ENCODE results near the gene OPN4. TPM values are rescaled to one million over a fixed set of nuclear protein-coding genes. Genes with fewer than 3 reads are reported as not detected.

OPN4 gene
- total RNA-seq, 1 donor from 2014 or later = not detected

DNA sequence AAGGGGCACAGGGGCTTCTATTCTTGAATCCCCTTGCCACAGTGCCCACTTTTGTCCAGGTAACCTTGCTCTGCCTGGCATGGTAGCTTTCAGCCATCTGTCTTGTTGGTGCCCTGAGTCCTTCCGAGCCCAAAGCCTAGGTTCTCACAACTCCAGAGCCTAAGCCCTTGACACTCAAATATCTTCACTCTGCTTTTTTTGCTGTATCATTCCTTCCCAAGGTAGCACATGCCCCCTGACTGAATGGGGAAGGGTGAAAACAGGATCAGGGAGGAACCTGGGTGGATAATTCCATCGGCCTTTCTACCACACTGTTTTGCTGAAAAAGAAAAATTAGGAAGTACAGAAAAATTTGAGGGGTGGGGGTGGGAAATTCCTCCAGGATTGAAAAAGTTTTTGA, 51.6 kb downstream of the OPN4 start:
- H3K36me3 Mint-ChIP-seq = no peaks in the 10 kb centered on the region
- peaks cover 10% of the 10 kb centered on the region for H3K4me1 Mint-ChIP-seq
- H3K4me3 Mint-ChIP-seq = no peak overlapping the region
- no peak for DNase-seq (ENCODE audit: low spot score in 2 of 2, unreplicated experiment in 2 of 2)
- no peak overlapping the region for H3K27ac Mint-ChIP-seq
- TF ChIP-seq, protein P1, sequence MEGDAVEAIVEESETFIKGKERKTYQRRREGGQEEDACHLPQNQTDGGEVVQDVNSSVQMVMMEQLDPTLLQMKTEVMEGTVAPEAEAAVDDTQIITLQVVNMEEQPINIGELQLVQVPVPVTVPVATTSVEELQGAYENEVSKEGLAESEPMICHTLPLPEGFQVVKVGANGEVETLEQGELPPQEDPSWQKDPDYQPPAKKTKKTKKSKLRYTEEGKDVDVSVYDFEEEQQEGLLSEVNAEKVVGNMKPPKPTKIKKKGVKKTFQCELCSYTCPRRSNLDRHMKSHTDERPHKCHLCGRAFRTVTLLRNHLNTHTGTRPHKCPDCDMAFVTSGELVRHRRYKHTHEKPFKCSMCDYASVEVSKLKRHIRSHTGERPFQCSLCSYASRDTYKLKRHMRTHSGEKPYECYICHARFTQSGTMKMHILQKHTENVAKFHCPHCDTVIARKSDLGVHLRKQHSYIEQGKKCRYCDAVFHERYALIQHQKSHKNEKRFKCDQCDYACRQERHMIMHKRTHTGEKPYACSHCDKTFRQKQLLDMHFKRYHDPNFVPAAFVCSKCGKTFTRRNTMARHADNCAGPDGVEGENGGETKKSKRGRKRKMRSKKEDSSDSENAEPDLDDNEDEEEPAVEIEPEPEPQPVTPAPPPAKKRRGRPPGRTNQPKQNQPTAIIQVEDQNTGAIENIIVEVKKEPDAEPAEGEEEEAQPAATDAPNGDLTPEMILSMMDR (IDR thresholded peaks at IDR 0.05; ENCODE audit: unreplicated experiment) = no peak
- no peaks in the 10 kb centered on the region for H3K27me3 Mint-ChIP-seq (ENCODE audit: low read depth)
- no peaks in the 10 kb centered on the region for H3K9me3 Mint-ChIP-seq

DNA sequence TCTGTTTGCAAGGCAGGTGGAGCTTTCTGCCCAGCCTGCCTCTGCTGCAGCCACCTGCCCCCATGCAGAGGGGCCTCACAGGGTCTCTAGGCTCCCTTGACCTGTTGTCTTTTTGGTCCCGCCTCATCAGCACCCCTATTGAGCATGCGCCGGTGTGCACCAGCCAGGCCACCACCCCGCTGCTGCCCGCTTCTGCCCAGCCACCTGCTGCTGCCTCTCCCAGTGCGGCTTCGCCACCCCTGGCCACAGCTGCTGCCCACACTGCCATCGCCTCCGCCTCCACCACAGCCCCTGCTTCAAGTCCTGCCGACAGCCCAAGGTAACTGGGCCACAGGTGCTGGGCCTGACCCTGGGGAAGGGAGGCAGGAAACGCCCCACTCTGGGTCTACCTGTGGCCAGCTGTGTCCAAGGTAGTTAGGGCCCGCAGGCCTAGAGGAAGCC, 52.1 kb downstream of the OPN4 start:
- DNase-seq (ENCODE audit: low spot score in 2 of 2, unreplicated experiment in 2 of 2) = no peak
- no peak overlapping the region for H3K27ac Mint-ChIP-seq
- H3K27me3 Mint-ChIP-seq (ENCODE audit: low read depth) = no peaks in the 10 kb centered on the region
- no peaks in the 10 kb centered on the region for H3K36me3 Mint-ChIP-seq
- H3K4me1 Mint-ChIP-seq = peaks cover 11% of the 10 kb centered on the region
- H3K4me3 Mint-ChIP-seq = no peak overlapping the region
- H3K9me3 Mint-ChIP-seq = no peaks in the 10 kb centered on the region
- TF ChIP-seq, protein P1 (IDR thresholded peaks at IDR 0.05; ENCODE audit: unreplicated experiment) = no peak

DNA sequence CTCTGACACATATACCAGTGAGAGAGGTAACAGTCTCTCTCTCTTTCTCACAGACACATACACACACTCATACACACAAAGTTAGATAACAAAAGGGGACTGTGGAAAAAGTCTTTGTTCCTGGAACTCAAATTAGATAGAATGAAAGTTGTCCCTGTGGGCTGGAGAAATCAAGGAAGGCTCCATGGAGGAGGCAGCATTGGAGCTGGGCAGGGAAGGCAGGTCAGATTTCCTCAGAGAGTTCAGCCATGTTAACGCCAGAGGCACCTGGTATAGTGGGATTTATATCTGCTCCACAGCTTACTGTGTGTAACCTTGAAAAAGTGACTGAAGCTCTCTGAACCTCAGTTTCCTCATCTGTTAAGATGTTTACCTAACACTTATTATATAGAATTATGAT, 52.6 kb downstream of the OPN4 start:
- H3K4me1 Mint-ChIP-seq = peaks cover 11% of the 10 kb centered on the region
- H3K27me3 Mint-ChIP-seq (ENCODE audit: low read depth) = no peaks in the 10 kb centered on the region
- DNase-seq (ENCODE audit: low spot score in 2 of 2, unreplicated experiment in 2 of 2) = no peak
- TF ChIP-seq, protein P1 (IDR thresholded peaks at IDR 0.05; ENCODE audit: unreplicated experiment) = no peak
- H3K36me3 Mint-ChIP-seq = no peaks in the 10 kb centered on the region
- H3K4me3 Mint-ChIP-seq = no peak overlapping the region
- H3K9me3 Mint-ChIP-seq = no peaks in the 10 kb centered on the region
- no peak overlapping the region for H3K27ac Mint-ChIP-seq

DNA sequence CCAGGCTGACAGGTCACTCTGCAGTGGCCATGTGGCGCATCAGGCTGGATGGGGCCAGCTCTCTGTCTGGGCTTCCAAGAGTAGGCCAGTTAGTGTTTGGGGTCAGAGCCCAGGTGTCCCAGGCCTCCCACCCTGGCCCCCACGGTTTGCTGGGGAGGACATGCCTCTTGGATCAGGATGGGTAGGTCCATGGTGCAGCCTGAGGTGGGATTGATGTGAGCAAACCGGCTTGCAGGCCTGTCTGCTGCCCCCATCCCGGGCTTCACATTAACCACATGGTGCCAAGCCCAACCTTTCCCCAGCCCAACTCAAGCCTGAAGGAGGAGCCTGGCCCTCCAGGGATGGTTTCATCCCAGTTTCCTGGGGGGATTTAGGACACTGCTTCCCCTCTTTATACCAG, 53.2 kb downstream of the OPN4 start:
- Mint-ChIP-seq H3K27ac (no peak overlapping the region), H3K4me3 (no peak overlapping the region), H3K9me3 (no peaks in the 10 kb centered on the region), H3K4me1 (peaks cover 15% of the 10 kb centered on the region), H3K36me3 (no peaks in the 10 kb centered on the region), H3K27me3 (ENCODE audit: low read depth) (no peaks in the 10 kb centered on the region)
- TF ChIP-seq, protein P1 (IDR thresholded peaks at IDR 0.05; ENCODE audit: unreplicated experiment) = no peak
- no peak for DNase-seq (ENCODE audit: low spot score in 2 of 2, unreplicated experiment in 2 of 2)

DNA sequence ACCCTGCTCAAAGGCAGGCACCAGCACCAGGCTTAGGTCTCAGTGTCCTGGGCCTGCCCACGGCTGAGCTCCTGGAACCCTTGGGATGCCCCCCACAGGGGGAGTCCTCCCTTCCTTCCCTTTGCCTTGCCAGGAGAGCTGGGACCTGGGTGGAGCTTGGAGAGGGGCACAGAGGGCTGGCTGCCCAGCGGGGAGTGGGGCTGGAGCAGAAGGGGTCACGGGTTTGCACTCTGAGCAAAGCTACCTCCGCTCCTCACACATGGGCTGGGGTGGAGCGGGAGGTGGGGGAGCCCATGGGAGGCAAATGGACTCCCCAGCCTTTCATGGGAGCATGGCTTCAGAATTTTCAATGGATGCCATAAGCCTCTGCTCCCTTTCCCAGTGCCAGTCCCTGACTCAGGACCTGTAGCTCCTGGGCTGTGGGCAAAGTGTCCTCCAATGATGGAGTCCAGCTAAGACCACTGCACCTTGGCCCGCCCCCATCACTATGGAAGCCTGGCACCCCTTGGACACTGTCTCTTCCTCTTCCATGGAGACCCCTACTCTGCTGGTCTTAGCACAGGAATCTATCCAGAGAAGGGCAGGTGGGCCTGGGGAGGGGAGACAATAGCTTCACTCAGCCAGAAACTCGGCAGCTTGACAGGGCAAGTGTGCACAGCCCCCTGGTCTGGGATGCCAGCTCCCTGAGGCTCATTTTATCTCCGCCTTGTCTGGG, 53.9 kb downstream of the OPN4 start:
- H3K27ac Mint-ChIP-seq = no peak overlapping the region
- H3K4me1 Mint-ChIP-seq = peaks cover 15% of the 10 kb centered on the region
- no peaks in the 10 kb centered on the region for H3K9me3 Mint-ChIP-seq
- no peak for DNase-seq (ENCODE audit: low spot score in 2 of 2, unreplicated experiment in 2 of 2)
- no peaks in the 10 kb centered on the region for H3K36me3 Mint-ChIP-seq
- TF ChIP-seq, protein P1 (IDR thresholded peaks at IDR 0.05; ENCODE audit: unreplicated experiment) = no peak
- no peaks in the 10 kb centered on the region for H3K27me3 Mint-ChIP-seq (ENCODE audit: low read depth)
- H3K4me3 Mint-ChIP-seq = no peak overlapping the region
